Measurements from ENCODE around the gene GJB2.

- TF ChIP-seq CTCF (IDR thresholded peaks at IDR 0.05 in 4 of 5, conservative IDR thresholded peaks at IDR 0.05 in 1 of 5): no peak
- TF ChIP-seq POLR2A (IDR thresholded peaks at IDR 0.05): no peak
Measured at GRCh38 chr13:20239748-20240147, 47.0 kb upstream of the GJB2 start.
